ENCODE measurements around the gene DNM3.

Gene DNM3

DNA sequence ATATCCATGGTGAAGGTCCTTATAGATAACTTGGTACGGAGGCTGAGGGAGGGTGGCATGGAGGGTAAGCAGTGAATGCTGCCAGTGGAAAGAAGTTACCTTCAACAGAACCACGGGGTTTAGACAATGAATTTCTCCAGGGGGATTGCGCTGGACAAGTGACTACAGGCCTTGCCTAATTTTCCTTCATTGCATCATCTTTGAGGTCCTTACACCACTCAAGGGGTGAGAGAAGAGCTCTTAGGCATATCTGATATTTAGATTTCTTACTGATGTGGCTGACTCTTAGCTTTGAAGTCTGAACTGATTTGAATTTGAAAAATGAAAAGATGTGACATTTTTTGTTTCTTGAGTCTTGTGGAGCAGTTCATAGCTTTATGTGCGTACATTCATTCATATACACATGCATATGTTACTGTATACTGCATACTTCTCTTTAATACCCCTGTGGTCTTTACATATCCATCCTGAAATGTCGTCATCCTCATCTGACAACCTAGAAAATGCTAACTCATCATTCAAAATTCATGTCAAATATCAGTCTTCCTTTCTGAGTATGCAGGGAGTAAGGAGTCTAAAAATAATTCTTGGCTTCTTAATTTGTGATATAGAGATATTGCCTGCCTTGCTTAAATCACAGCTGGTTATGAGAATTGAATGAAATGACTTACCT, 63.6 kb downstream of the DNM3 start:
- POLR2A ChIA-PET, result no interaction called here
- DNase-seq (ENCODE audit: extremely low spot score), result no peak
- TF ChIP-seq LEF1 (IDR thresholded peaks at IDR 0.05; ENCODE audit: borderline replicate concordance) (no peak), HDGF (IDR thresholded peaks at IDR 0.05; ENCODE audit: borderline replicate concordance) (no peak)
- CTCF ChIA-PET, result interaction anchor here (0.6 kb wide), 1 partner anchor 125 kb away, joined by 3 read pairs; no protein-coding TSS in a partner anchor

- DNase-seq (ENCODE audit: extremely low spot score), result no peak
- no peak for TF ChIP-seq HDGF (IDR thresholded peaks at IDR 0.05; ENCODE audit: borderline replicate concordance)
- TF ChIP-seq PKNOX1 (IDR thresholded peaks at IDR 0.05), result no peak
- TF ChIP-seq SUZ12 (IDR thresholded peaks at IDR 0.05), result no peak
- TF ChIP-seq ARNT (IDR thresholded peaks at IDR 0.05), result no peak
- TF ChIP-seq ZNF384 (IDR thresholded peaks at IDR 0.05), result no peak
- no peak for TF ChIP-seq LEF1 (IDR thresholded peaks at IDR 0.05; ENCODE audit: borderline replicate concordance)
- TF ChIP-seq SP1 (IDR thresholded peaks at IDR 0.05), result no peak
- TF ChIP-seq BHLHE40 (IDR thresholded peaks at IDR 0.05; ENCODE audit: borderline replicate concordance), result no peak
- POLR2A ChIA-PET, result no interaction called here
- CTCF ChIA-PET, result interaction anchor here (0.7 to 1.1 kb wide), 2 partner anchors 92 to 265 kb away, joined by 3 read pairs; no protein-coding TSS in a partner anchor
Observed at GRCh38 chr1:171909711-171910110, 68.4 kb downstream of the DNM3 start.

- DNase-seq (ENCODE audit: extremely low spot score), result no peak
- ChIA-PET CTCF (no interaction called here), POLR2A (no interaction called here)
- TF ChIP-seq ZNF384 (IDR thresholded peaks at IDR 0.05) (no peak), CTBP1 (IDR thresholded peaks at IDR 0.05; ENCODE audit: borderline replicate concordance) (no peak), SUZ12 (IDR thresholded peaks at IDR 0.05) (no peak), TARDBP (IDR thresholded peaks at IDR 0.05) (no peak), LEF1 (IDR thresholded peaks at IDR 0.05; ENCODE audit: borderline replicate concordance) (no peak), NFRKB (IDR thresholded peaks at IDR 0.05) (no peak), ARNT (IDR thresholded peaks at IDR 0.05) (no peak), FOXM1 (IDR thresholded peaks at IDR 0.05; ENCODE audit: borderline replicate concordance) (no peak), BHLHE40 (IDR thresholded peaks at IDR 0.05; ENCODE audit: borderline replicate concordance) (no peak), ELF4 (IDR thresholded peaks at IDR 0.05) (no peak), HDGF (IDR thresholded peaks at IDR 0.05; ENCODE audit: borderline replicate concordance) (no peak)
Observed at GRCh38 chr1:171910786-171911185, 69.5 kb downstream of the DNM3 start.

- ChIA-PET POLR2A (no interaction called here), CTCF (no interaction called here)
- DNase-seq (ENCODE audit: extremely low spot score), result no peak
- TF ChIP-seq CTBP1 (IDR thresholded peaks at IDR 0.05; ENCODE audit: borderline replicate concordance) (no peak), L3MBTL2 (conservative IDR thresholded peaks at IDR 0.05) (no peak), FOXA1 (IDR thresholded peaks at IDR 0.05) (no peak), BHLHE40 (IDR thresholded peaks at IDR 0.05; ENCODE audit: borderline replicate concordance) (no peak), LEF1 (IDR thresholded peaks at IDR 0.05; ENCODE audit: borderline replicate concordance) (no peak), ELF4 (IDR thresholded peaks at IDR 0.05) (no peak), ARNT (IDR thresholded peaks at IDR 0.05) (no peak), PKNOX1 (IDR thresholded peaks at IDR 0.05) (no peak), FOXM1 (IDR thresholded peaks at IDR 0.05; ENCODE audit: borderline replicate concordance) (no peak)
Observed at GRCh38 chr1:171911506-171911905, 70.2 kb downstream of the DNM3 start.

- TF ChIP-seq LEF1 (IDR thresholded peaks at IDR 0.05; ENCODE audit: borderline replicate concordance) (no peak), FOXM1 (IDR thresholded peaks at IDR 0.05; ENCODE audit: borderline replicate concordance) (no peak), PKNOX1 (IDR thresholded peaks at IDR 0.05) (no peak), CTBP1 (IDR thresholded peaks at IDR 0.05; ENCODE audit: borderline replicate concordance) (no peak), ZNF384 (IDR thresholded peaks at IDR 0.05) (no peak), NFRKB (IDR thresholded peaks at IDR 0.05) (no peak), ELF4 (IDR thresholded peaks at IDR 0.05) (no peak), HDGF (IDR thresholded peaks at IDR 0.05; ENCODE audit: borderline replicate concordance) (no peak), L3MBTL2 (conservative IDR thresholded peaks at IDR 0.05) (no peak), BHLHE40 (IDR thresholded peaks at IDR 0.05; ENCODE audit: borderline replicate concordance) (no peak), FOXK2 (IDR thresholded peaks at IDR 0.05) (no peak), SP1 (IDR thresholded peaks at IDR 0.05) (no peak), TARDBP (IDR thresholded peaks at IDR 0.05) (no peak), FOXA1 (IDR thresholded peaks at IDR 0.05) (no peak), SUZ12 (IDR thresholded peaks at IDR 0.05) (no peak), ARNT (IDR thresholded peaks at IDR 0.05) (no peak)
- POLR2A ChIA-PET, result no interaction called here
- CTCF ChIA-PET, result no interaction called here
- DNase-seq (ENCODE audit: extremely low spot score), result no peak
Observed at GRCh38 chr1:171912509-171913175, 71.3 kb downstream of the DNM3 start.

- no peak for DNase-seq (ENCODE audit: extremely low spot score)
- TF ChIP-seq PKNOX1 (IDR thresholded peaks at IDR 0.05), result no peak
- no peak for TF ChIP-seq SP1 (IDR thresholded peaks at IDR 0.05)
- no peak for TF ChIP-seq FOXM1 (IDR thresholded peaks at IDR 0.05; ENCODE audit: borderline replicate concordance)
- TF ChIP-seq FOXK2 (IDR thresholded peaks at IDR 0.05), result no peak
- TF ChIP-seq SUZ12 (IDR thresholded peaks at IDR 0.05), result no peak
- TF ChIP-seq FOXA1 (IDR thresholded peaks at IDR 0.05), result no peak
- TF ChIP-seq NFRKB (IDR thresholded peaks at IDR 0.05), result no peak
- ChIA-PET POLR2A (no interaction called here), CTCF (no interaction called here)
Observed at GRCh38 chr1:171913385-171913784, 72.1 kb downstream of the DNM3 start.
